Mesothelial cell of epicardium (in vitro differentiated cells): ENCODE measurements around the gene CCDC183. TPM values are rescaled to one million over a fixed set of nuclear protein-coding genes. Genes with fewer than 3 reads are reported as not detected.

Experiments
- DNase-seq, 2 experiments: peaks; one replicate each; pipeline ENCODE4 v3.0.0; 2021; ENCODE audit warnings: low spot score in 2 of 2; ENCODE audit not compliant: unreplicated experiment in 2 of 2
- H3K27ac Mint-ChIP-seq: 2 replicates; pipeline ENCODE4 v1.8.0; 2021; ENCODE audit warnings: mixed read lengths
- H3K27me3 Mint-ChIP-seq: 2 replicates; pipeline ENCODE4 v1.8.0; 2021; ENCODE audit warnings: low read depth, mixed read lengths
- H3K36me3 Mint-ChIP-seq: 2 replicates; pipeline ENCODE4 v1.8.0; 2021; ENCODE audit warnings: mixed read lengths
- H3K4me1 Mint-ChIP-seq: 2 replicates; pipeline ENCODE4 v1.8.0; 2021; ENCODE audit warnings: mixed read lengths
- H3K4me3 Mint-ChIP-seq: 2 replicates; pipeline ENCODE4 v1.8.0; 2021; ENCODE audit warnings: mild to moderate bottlenecking, moderate library complexity, mixed read lengths
- H3K9me3 Mint-ChIP-seq: 2 replicates; pipeline ENCODE4 v1.8.0; 2021; ENCODE audit warnings: mixed read lengths
- total RNA-seq: library from RNA; stranded (reverse); gene quantifications from 3 replicates; pipeline ENCODE4 v1.2.1, GENCODE V29; 2021
- TF ChIP-seq, protein P1 (sequence below): fragments of 200-600 bp; sonication (generic); IDR thresholded peaks from one replicate; pipeline ENCODE4 v1.5.0; 2021; ENCODE audit warnings: antibody characterized with exemption; ENCODE audit not compliant: unreplicated experiment

Gene CCDC183
- total RNA-seq, 1 donor from 2014 or later: 25.1 TPM

DNA sequence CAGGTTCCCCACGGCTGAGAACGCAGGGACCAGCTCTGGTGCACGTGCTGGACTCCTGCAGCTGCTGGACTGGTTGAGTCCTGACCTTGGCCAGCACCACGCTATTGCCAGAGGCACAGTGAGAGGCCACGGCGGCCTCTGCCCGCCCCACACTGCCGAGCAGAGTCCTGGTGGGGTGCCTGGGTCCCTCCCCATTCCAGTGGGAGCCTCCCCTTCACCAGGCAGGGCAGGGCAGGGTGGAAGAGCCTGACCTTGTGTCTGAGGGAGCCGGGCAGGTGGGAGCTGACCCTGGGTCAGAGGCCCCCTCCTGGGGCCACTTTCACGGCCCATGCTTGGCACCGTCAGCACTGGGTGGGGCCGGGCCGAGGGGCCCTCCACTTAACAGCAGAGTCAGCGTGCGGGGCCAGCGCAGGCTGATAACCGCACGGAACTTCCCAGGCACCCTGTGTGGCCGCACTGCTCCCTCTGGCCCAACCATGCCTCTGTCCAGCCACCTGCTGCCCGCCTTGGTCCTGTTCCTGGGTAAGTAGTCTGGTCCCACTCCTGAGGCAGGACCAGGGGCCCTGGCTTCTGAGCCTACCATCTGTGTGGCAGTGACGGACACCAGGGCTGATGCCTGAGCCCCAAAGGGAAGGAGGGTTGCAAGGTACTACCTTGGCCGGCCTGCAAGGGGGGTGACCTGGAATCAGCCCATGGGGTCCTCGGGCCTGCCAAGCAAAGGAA, 56.0 kb downstream of the CCDC183 start, which contains the start of gene MAMDC4:
TSS of gene MAMDC4 (plus strand) at position 406 of the 723 bp plus-strand sequence. CDS start at position 477, 71 bp downstream.
- Mint-ChIP-seq H3K27ac (no peak within 1 kb of the TSS), H3K27me3 (peaks cover 5% of the 10 kb centered on the region), H3K9me3 (no peaks in the 10 kb centered on the region), H3K4me3 (peak within 1 kb of the TSS; percentile 24), H3K36me3 (no peaks in the 10 kb centered on the region), H3K4me1 (peaks cover 5% of the 10 kb centered on the region)
- DNase-seq: no peak
- TF ChIP-seq, protein P1, sequence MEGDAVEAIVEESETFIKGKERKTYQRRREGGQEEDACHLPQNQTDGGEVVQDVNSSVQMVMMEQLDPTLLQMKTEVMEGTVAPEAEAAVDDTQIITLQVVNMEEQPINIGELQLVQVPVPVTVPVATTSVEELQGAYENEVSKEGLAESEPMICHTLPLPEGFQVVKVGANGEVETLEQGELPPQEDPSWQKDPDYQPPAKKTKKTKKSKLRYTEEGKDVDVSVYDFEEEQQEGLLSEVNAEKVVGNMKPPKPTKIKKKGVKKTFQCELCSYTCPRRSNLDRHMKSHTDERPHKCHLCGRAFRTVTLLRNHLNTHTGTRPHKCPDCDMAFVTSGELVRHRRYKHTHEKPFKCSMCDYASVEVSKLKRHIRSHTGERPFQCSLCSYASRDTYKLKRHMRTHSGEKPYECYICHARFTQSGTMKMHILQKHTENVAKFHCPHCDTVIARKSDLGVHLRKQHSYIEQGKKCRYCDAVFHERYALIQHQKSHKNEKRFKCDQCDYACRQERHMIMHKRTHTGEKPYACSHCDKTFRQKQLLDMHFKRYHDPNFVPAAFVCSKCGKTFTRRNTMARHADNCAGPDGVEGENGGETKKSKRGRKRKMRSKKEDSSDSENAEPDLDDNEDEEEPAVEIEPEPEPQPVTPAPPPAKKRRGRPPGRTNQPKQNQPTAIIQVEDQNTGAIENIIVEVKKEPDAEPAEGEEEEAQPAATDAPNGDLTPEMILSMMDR: no peak

DNA sequence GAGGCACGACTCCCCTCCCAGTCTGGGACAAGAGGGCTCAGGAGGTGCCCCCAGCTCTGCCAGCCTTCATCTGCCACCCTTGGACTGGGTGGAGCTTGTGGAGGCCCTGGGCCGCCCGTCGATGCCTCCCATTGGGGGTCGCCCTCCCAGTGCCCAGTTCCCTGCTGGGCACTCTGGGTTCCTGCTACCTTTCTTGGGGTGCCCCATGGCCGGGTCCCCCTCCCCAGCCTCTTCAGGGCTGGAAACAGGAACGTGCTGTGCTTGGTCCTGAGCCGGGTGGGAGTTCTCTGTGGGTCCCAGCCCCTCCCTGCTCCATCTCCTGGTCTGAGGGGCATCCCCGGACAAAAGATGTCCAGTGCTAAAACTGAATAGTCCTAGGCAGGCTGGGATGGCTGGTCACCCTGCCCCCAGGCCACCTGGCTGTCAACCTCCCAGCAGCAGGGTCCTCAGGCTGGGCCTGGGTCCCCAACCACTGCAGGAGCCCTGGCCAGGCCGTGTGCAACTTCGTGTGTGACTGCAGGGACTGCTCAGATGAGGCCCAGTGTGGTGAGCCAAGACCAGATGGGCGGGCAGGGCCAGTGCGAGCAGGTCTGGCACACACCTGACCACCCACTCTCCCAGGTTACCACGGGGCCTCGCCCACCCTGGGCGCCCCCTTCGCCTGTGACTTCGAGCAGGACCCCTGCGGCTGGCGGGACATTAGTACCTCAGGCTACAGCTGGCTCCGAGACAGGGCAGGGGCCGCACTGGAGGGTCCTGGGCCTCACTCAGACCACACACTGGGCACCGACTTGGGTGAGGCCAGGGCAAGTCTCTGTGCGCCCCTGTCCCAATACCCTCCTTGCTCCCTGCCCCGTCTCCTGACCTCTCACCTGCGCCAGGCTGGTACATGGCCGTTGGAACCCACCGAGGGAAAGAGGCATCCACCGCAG, 56.8 kb downstream of the CCDC183 start:
- no peaks in the 10 kb centered on the region for H3K9me3 Mint-ChIP-seq
- H3K36me3 Mint-ChIP-seq: no peaks in the 10 kb centered on the region
- H3K4me3 Mint-ChIP-seq: no peak overlapping the region
- peak in 1 of 2 experiments; percentile 13 for DNase-seq
- H3K27me3 Mint-ChIP-seq: peaks cover under 1% of the 10 kb centered on the region
- TF ChIP-seq, protein P1: no peak
- H3K4me1 Mint-ChIP-seq: peaks cover 5% of the 10 kb centered on the region
- no peak overlapping the region for H3K27ac Mint-ChIP-seq

DNA sequence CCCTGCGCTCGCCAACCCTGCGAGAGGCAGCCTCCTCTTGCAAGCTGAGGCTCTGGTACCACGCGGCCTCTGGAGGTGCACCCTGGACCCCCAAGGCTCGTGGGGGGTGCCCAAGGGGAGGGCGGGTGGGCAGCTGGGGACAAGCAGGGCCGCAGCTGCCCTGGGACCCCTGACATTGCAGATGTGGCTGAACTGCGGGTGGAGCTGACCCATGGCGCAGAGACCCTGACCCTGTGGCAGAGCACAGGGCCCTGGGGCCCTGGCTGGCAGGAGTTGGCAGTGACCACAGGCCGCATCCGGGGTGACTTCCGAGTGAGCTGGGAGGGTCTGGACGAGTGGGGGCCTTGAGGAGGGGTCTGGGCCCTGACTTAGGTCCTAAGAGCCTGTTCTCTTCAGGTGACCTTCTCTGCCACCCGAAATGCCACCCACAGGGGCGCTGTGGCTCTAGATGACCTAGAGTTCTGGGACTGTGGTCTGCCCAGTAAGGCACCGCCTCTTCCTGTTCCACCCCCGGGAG, 57.5 kb downstream of the CCDC183 start:
- TF ChIP-seq, protein P1: no peak
- no peaks in the 10 kb centered on the region for H3K9me3 Mint-ChIP-seq
- no peak overlapping the region for H3K4me3 Mint-ChIP-seq
- H3K4me1 Mint-ChIP-seq: peaks cover 5% of the 10 kb centered on the region
- no peak for DNase-seq
- H3K27me3 Mint-ChIP-seq: no peaks in the 10 kb centered on the region
- no peak overlapping the region for H3K27ac Mint-ChIP-seq
- H3K36me3 Mint-ChIP-seq: no peaks in the 10 kb centered on the region

DNA sequence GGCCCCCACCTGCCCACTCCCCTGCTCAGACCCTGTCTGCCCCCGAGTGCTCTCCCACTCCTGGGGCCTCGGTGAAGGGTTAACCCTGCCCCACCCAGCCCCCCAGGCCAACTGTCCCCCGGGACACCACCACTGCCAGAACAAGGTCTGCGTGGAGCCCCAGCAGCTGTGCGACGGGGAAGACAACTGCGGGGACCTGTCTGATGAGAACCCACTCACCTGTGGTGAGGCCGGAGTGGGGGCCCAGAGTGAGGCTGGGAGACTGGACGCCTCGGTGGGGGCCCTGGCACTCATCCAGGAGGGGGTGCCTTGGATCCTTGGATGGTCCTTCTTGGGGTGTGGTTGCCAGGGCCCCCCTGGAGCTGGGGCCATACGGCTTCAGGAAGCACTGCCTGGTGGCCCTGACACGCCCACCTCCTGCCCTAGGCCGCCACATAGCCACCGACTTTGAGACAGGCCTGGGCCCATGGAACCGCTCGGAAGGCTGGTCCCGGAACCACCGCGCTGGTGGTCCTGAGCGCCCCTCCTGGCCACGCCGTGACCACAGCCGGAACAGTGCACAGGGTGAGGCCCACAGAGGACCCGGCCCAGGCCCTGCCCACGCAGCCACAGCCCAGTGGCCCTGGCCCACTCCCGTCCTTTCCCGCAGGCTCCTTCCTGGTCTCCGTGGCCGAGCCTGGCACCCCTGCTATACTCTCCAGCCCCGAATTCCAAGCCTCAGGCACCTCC, 58.1 kb downstream of the CCDC183 start:
- H3K27me3 Mint-ChIP-seq: no peaks in the 10 kb centered on the region
- DNase-seq: peak in 1 of 2 experiments; percentile 19
- no peak overlapping the region for H3K4me3 Mint-ChIP-seq
- H3K27ac Mint-ChIP-seq: no peak overlapping the region
- H3K36me3 Mint-ChIP-seq: no peaks in the 10 kb centered on the region
- peaks cover 5% of the 10 kb centered on the region for H3K4me1 Mint-ChIP-seq
- no peaks in the 10 kb centered on the region for H3K9me3 Mint-ChIP-seq
- TF ChIP-seq, protein P1: no peak

DNA sequence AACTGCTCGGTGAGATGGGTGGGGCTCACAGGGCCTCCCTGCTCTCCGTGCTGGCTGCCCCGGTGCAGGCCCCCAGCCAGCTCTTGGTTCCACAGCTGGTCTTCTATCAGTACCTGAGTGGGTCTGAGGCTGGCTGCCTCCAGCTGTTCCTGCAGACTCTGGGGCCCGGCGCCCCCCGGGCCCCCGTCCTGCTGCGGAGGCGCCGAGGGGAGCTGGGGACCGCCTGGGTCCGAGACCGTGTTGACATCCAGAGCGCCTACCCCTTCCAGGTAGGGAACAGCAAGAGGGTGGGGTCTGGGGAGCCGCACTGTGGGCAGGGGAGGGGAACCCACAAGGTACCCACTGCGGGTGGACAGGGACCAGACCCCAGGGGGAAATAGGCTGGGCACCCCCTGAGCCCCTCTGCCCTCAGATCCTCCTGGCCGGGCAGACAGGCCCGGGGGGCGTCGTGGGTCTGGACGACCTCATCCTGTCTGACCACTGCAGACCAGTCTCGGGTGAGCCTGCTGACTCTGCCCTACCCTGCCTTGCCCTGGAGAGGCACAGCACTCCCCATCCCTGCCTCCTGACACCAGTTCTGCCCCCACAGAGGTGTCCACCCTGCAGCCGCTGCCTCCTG, 58.8 kb downstream of the CCDC183 start:
- peaks cover 3% of the 10 kb centered on the region for H3K4me1 Mint-ChIP-seq
- H3K9me3 Mint-ChIP-seq: no peaks in the 10 kb centered on the region
- H3K36me3 Mint-ChIP-seq: no peaks in the 10 kb centered on the region
- DNase-seq: peak in 1 of 2 experiments; percentile 19
- no peaks in the 10 kb centered on the region for H3K27me3 Mint-ChIP-seq
- no peak overlapping the region for H3K27ac Mint-ChIP-seq
- TF ChIP-seq, protein P1: no peak
- H3K4me3 Mint-ChIP-seq: no peak overlapping the region
